Effector memory CD4-positive, alpha-beta T cell (primary cell): ENCODE data around the gene DHTKD1.

Experiments used
- DNase-seq, 3 donors: peaks; one replicate each; pipeline ENCODE4 v3.0.0-alpha.2; 2020
- H3K27ac ChIP-seq: 2 replicates; pipeline ENCODE4 v1.7.0; 2013; ENCODE audit warnings: mild to moderate bottlenecking, low read length, moderate library complexity; ENCODE audit not compliant: insufficient read depth, poor library complexity, severe bottlenecking
- H3K27me3 ChIP-seq: replicated peaks from 2 replicates; pipeline ENCODE4 v1.7.0; 2013; ENCODE audit warnings: mild to moderate bottlenecking, low read length; ENCODE audit not compliant: insufficient read depth, control insufficient read depth, poor library complexity, severe bottlenecking
- H3K36me3 ChIP-seq: 2 replicates; pipeline ENCODE4 v1.7.0; 2013; ENCODE audit warnings: mild to moderate bottlenecking, low read length, moderate library complexity; ENCODE audit not compliant: control insufficient read depth, insufficient read depth
- H3K4me1 ChIP-seq: 2 replicates; pipeline ENCODE4 v1.7.0; 2013; ENCODE audit warnings: low read length, mild to moderate bottlenecking; ENCODE audit not compliant: control insufficient read depth, insufficient read depth, poor library complexity, severe bottlenecking
- H3K4me3 ChIP-seq: 2 replicates; pipeline ENCODE4 v1.7.0; 2013; ENCODE audit warnings: low read length, low read depth, mild to moderate bottlenecking; ENCODE audit not compliant: insufficient read depth, poor library complexity, severe bottlenecking
- H3K9me3 ChIP-seq: 2 replicates; pipeline ENCODE4 v1.7.0; 2013; ENCODE audit warnings: mild to moderate bottlenecking, low read length, moderate library complexity; ENCODE audit not compliant: control insufficient read depth

DHTKD1 gene

GRCh38 chr10:12041766-12042408, 26.9 kb upstream of the DHTKD1 start:
- DNase-seq: no peak
- Histone ChIP-seq H3K4me3 (peak overlapping the region; percentile 99), H3K36me3 (no peaks in the 10 kb centered on the region)

GRCh38 chr10:12042409-12042796, 26.4 kb upstream of the DHTKD1 start:
- H3K27ac ChIP-seq: peak overlapping the region; percentile 99
- DNase-seq: peak; percentile 12 to 42 (median 42)
- H3K9me3 ChIP-seq: no peaks in the 10 kb centered on the region

More at GRCh38 chr10:12041766-12042408, 26.9 kb upstream of the DHTKD1 start:
- no peaks in the 10 kb centered on the region for H3K9me3 ChIP-seq
- peaks cover 11% of the 10 kb centered on the region for H3K4me1 ChIP-seq
- H3K27ac ChIP-seq: peak overlapping the region; percentile 99
- H3K27me3 ChIP-seq: no peaks in the 10 kb centered on the region

GRCh38 chr10:12042797-12043651, 25.7 kb upstream of the DHTKD1 start, which contains the start of gene UPF2:
UPF2 (minus strand) TSS chr10:12042809; CDS start chr10:12035423, 7,386 bp downstream.
- Histone ChIP-seq H3K36me3 (no peaks in the 10 kb centered on the region), H3K9me3 (no peaks in the 10 kb centered on the region), H3K27ac (peak within 1 kb of the TSS; percentile 99), H3K27me3 (no peaks in the 10 kb centered on the region), H3K4me1 (peaks cover 11% of the 10 kb centered on the region), H3K4me3 (peak within 1 kb of the TSS; percentile 99)
- peak; percentile 95 to 97 (median 96) for DNase-seq

More at GRCh38 chr10:12042409-12042796, 26.4 kb upstream of the DHTKD1 start:
- Histone ChIP-seq H3K4me3 (peak overlapping the region; percentile 99), H3K36me3 (no peaks in the 10 kb centered on the region), H3K27me3 (no peaks in the 10 kb centered on the region), H3K4me1 (peaks cover 11% of the 10 kb centered on the region)

- Histone ChIP-seq H3K4me1 (peaks cover 6% of the 10 kb centered on the region), H3K27me3 (no peaks in the 10 kb centered on the region), H3K36me3 (no peaks in the 10 kb centered on the region), H3K9me3 (no peaks in the 10 kb centered on the region), H3K27ac (no peak overlapping the region), H3K4me3 (no peak overlapping the region)
- no peak for DNase-seq
Observed at GRCh38 chr10:12045596-12045995, 23.2 kb upstream of the DHTKD1 start.

- no peak overlapping the region for H3K4me3 ChIP-seq
- no peaks in the 10 kb centered on the region for H3K9me3 ChIP-seq
- DNase-seq: no peak
- no peaks in the 10 kb centered on the region for H3K27me3 ChIP-seq
- H3K36me3 ChIP-seq: no peaks in the 10 kb centered on the region
- no peaks in the 10 kb centered on the region for H3K4me1 ChIP-seq
- no peak overlapping the region for H3K27ac ChIP-seq
Observed at GRCh38 chr10:12048547-12048946, 20.2 kb upstream of the DHTKD1 start.

- H3K36me3 ChIP-seq: no peaks in the 10 kb centered on the region
- H3K27me3 ChIP-seq: no peaks in the 10 kb centered on the region
- no peaks in the 10 kb centered on the region for H3K9me3 ChIP-seq
- no peak overlapping the region for H3K4me3 ChIP-seq
- H3K4me1 ChIP-seq: no peaks in the 10 kb centered on the region
- H3K27ac ChIP-seq: no peak overlapping the region
- DNase-seq: no peak
Observed at GRCh38 chr10:12050528-12050927, 18.2 kb upstream of the DHTKD1 start.

GRCh38 chr10:12051241-12051640, 17.5 kb upstream of the DHTKD1 start:
- Histone ChIP-seq H3K4me3 (no peak overlapping the region), H3K9me3 (no peaks in the 10 kb centered on the region), H3K4me1 (no peaks in the 10 kb centered on the region), H3K27ac (no peak overlapping the region), H3K36me3 (no peaks in the 10 kb centered on the region), H3K27me3 (no peaks in the 10 kb centered on the region)
- DNase-seq: no peak

GRCh38 chr10:12055732-12056131, 13.0 kb upstream of the DHTKD1 start:
- Histone ChIP-seq H3K27ac (no peak overlapping the region), H3K27me3 (no peaks in the 10 kb centered on the region), H3K4me1 (no peaks in the 10 kb centered on the region), H3K4me3 (no peak overlapping the region), H3K36me3 (no peaks in the 10 kb centered on the region), H3K9me3 (no peaks in the 10 kb centered on the region)
- DNase-seq: no peak

- no peak overlapping the region for H3K4me3 ChIP-seq
- H3K36me3 ChIP-seq: no peaks in the 10 kb centered on the region
- no peaks in the 10 kb centered on the region for H3K27me3 ChIP-seq
- H3K27ac ChIP-seq: no peak overlapping the region
- H3K4me1 ChIP-seq: no peaks in the 10 kb centered on the region
- no peak for DNase-seq
- no peaks in the 10 kb centered on the region for H3K9me3 ChIP-seq
Observed at GRCh38 chr10:12056748-12057147, 12.0 kb upstream of the DHTKD1 start.

GRCh38 chr10:12061124-12061523, 7.6 kb upstream of the DHTKD1 start:
- no peaks in the 10 kb centered on the region for H3K36me3 ChIP-seq

More at GRCh38 chr10:12061124-12061523, 7.6 kb upstream of the DHTKD1 start:
- Histone ChIP-seq H3K4me1 (no peaks in the 10 kb centered on the region), H3K9me3 (no peaks in the 10 kb centered on the region), H3K4me3 (no peak overlapping the region), H3K27me3 (no peaks in the 10 kb centered on the region), H3K27ac (no peak overlapping the region)
- no peak for DNase-seq
